ENCODE results near the gene GSDME.

The GSDME gene

DNA sequence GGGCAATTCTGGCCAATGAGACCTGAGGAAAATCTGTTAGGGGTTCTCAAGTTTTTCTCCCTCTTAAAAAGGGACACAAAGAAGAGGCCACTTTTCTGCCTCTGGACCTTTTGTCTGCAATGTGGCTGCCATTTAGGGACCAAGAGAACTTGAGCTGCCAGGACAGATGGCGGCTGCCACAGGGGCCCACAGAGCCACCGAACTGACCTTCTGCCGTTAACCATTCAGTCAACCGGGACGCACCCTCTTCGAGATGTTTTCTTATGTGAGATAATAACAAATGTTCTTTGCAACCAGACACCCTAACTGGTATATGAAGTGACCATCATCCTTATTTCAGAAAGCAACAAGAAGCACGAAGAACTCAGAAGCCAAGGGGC lies 29.2 kb downstream of the GSDME start:
- peaks cover 2% of the 10 kb centered on the region; the same call in 1 of the 2 replicates for H3K9me3 ChIP-seq (ENCODE audit: control insufficient read depth, insufficient read depth, low read length)
- no peaks in the 10 kb centered on the region for H3K36me3 ChIP-seq (ENCODE audit: insufficient read depth, low read length)
- H3K4me1 ChIP-seq (ENCODE audit: insufficient read depth, low read length), result peaks cover 24% of the 10 kb centered on the region
- H3K9ac ChIP-seq (ENCODE audit: low read depth, low read length), result no peak overlapping the region

DNA sequence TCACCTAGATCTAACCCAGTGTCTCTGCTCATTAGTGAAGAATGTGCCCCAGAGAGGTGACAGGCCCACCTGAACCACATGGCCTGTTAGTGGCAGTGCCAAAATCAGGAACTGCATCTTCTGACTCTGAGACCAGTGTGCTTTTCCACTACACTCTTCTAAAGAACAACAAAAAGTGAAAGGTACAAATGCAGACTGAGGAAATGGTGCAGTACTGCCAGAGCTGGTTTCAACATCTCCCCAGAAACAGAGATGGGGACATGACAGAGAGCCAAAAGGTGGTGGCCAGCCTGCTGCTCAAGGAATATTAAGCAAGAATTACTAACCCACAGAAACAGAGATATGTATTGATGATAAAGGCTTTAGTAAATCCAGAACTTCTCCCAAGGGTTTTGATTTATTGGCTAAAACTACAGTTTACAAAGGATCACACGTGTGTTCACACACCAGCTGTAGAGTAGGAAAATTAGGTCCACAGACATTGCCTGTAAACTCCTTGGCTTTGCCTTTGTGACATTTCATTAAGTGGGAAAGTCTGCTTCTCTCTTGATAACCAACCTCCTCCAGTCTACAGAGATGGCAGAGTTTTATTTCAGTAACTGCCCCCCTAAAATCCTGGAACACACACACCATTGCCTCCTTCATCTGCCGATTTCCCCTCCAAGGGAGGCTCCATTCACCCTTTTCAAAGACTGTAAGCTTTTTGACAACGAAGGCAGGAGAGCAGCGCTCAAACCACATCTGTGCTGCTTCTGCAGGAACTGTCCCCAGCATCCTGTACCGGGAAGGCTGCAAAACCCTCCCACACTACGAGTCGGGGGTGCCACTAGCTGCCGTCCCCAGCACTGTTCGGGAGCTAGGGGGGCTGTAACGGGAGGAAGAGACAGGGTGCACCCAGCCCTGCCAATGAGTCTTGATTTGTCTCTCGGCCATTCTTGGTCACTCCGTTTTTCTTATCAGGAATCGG lies 29.8 kb downstream of the GSDME start:
- H3K36me3 ChIP-seq (ENCODE audit: insufficient read depth, low read length), result no peaks in the 10 kb centered on the region
- no peak overlapping the region for H3K9ac ChIP-seq (ENCODE audit: low read depth, low read length)
- peaks cover 24% of the 10 kb centered on the region for H3K4me1 ChIP-seq (ENCODE audit: insufficient read depth, low read length)
- peaks cover 2% of the 10 kb centered on the region; the same call in 1 of the 2 replicates for H3K9me3 ChIP-seq (ENCODE audit: control insufficient read depth, insufficient read depth, low read length)

DNA sequence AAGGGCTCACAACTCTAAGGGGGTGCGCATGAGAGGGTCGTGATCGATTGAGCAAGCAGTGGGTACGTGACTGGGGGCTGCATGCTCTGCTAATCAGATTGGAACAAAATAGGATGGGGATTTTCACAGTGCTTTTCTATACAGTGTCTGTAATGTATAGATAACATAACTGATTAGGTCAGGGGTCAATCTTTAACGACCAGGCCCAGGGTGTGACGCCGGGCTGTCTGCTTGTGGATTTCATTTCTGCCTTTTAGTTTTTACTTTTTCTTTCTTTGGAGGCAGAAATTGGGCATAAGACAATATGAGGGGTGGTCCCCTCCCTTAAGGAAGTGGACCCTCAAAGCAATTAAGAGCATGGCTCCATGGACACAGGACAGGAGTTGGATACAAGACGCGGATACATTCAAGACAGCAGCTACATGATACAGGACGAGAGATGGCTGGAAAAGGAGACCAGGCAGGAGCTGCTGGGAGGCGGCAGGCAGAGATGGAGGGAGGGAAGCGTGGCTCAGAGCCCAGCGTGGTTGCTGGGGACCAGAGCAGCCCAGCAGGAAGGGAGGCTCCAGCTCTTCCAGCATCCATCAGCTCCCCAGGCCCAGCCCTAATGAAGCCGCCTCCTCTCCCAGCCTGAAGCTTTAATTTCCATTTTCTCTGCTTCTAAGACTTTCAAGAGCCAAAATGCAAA lies 31.6 kb downstream of the GSDME start:
- peaks cover 24% of the 10 kb centered on the region for H3K4me1 ChIP-seq (ENCODE audit: insufficient read depth, low read length)
- H3K36me3 ChIP-seq (ENCODE audit: insufficient read depth, low read length), result no peaks in the 10 kb centered on the region
- 0 out of 2 replicates have a peak, but pooled peaks cover 2% of the 10 kb centered on the region for H3K9me3 ChIP-seq (ENCODE audit: control insufficient read depth, insufficient read depth, low read length)
- no peak overlapping the region for H3K9ac ChIP-seq (ENCODE audit: low read depth, low read length)

- H3K9ac ChIP-seq (ENCODE audit: low read depth, low read length), result no peak overlapping the region
- 0 out of 2 replicates have a peak, but pooled peaks cover 2% of the 10 kb centered on the region for H3K9me3 ChIP-seq (ENCODE audit: control insufficient read depth, insufficient read depth, low read length)
- no peaks in the 10 kb centered on the region for H3K36me3 ChIP-seq (ENCODE audit: insufficient read depth, low read length)
- peaks cover 24% of the 10 kb centered on the region for H3K4me1 ChIP-seq (ENCODE audit: insufficient read depth, low read length)
Observed at GRCh38 chr7:24724451-24725190, 32.6 kb downstream of the GSDME start.

- H3K9ac ChIP-seq (ENCODE audit: low read depth, low read length), result no peak overlapping the region
- H3K4me1 ChIP-seq (ENCODE audit: insufficient read depth, low read length), result peaks cover 24% of the 10 kb centered on the region
- 0 out of 2 replicates have a peak, but pooled peaks cover 2% of the 10 kb centered on the region for H3K9me3 ChIP-seq (ENCODE audit: control insufficient read depth, insufficient read depth, low read length)
- no peaks in the 10 kb centered on the region for H3K36me3 ChIP-seq (ENCODE audit: insufficient read depth, low read length)
Observed at GRCh38 chr7:24723178-24723530, 34.1 kb downstream of the GSDME start.

GRCh38 chr7:24722386-24723177 lies 34.7 kb downstream of the GSDME start:
- Histone ChIP-seq H3K4me1 (ENCODE audit: insufficient read depth, low read length) (peaks cover 21% of the 10 kb centered on the region), H3K36me3 (ENCODE audit: insufficient read depth, low read length) (no peaks in the 10 kb centered on the region), H3K9ac (ENCODE audit: low read depth, low read length) (no peak overlapping the region), H3K9me3 (ENCODE audit: control insufficient read depth, insufficient read depth, low read length) (0 out of 2 replicates have a peak, but pooled peaks cover 2% of the 10 kb centered on the region)

- peaks cover 13% of the 10 kb centered on the region for H3K4me1 ChIP-seq (ENCODE audit: insufficient read depth, low read length)
- 0 out of 2 replicates have a peak, but pooled peaks cover 2% of the 10 kb centered on the region for H3K9me3 ChIP-seq (ENCODE audit: control insufficient read depth, insufficient read depth, low read length)
- no peaks in the 10 kb centered on the region for H3K36me3 ChIP-seq (ENCODE audit: insufficient read depth, low read length)
- no peak overlapping the region for H3K9ac ChIP-seq (ENCODE audit: low read depth, low read length)
Observed at GRCh38 chr7:24721481-24722001, 35.7 kb downstream of the GSDME start.

DNA sequence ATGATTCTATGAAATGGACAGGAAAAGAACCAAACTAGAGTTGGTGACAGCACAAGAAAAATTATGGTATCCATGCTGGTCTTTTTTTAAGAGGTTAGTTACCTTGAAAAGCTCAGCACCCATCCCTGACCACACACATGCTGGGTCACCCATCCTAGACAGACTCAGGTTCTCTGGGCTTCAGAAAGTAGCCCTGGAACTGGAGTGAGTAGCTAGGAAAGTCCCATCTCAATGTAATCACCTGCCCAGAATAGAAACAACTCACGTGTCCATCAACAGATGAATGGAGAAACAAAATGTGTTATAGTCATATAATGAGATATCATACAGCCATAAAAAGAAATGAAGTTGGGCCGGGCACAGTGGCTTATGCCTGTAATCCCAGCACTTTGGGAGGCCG lies 37.0 kb downstream of the GSDME start:
- Histone ChIP-seq H3K9ac (ENCODE audit: low read depth, low read length) (no peak overlapping the region), H3K36me3 (ENCODE audit: insufficient read depth, low read length) (no peaks in the 10 kb centered on the region), H3K4me1 (ENCODE audit: insufficient read depth, low read length) (peaks cover 6% of the 10 kb centered on the region), H3K9me3 (ENCODE audit: control insufficient read depth, insufficient read depth, low read length) (0 out of 2 replicates have a peak, but pooled peaks cover 2% of the 10 kb centered on the region)

DNA sequence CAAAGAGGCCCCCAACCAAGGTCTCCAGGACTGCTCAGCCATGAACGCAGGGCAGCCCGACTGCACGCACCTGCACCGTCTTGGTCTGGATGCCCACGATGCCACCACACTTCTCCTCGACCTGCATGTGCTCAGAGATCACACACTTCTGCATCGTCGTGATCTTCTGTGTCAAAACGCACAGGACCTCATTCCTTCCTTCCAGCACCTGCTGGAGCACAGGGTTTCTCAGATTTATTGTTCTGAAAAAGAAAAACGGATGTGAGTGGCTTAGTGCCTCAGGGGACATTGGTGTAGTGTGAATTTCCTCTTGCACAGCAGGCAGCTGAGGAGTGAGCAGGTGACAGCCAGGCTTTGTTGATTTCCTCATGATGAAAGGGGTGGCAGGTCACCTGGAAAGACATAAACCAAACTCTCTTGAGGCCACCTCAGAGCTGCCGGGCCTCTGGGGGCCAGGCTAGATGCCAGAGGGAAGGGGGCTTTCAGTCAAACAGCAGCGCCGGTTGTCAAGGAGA lies 38.2 kb downstream of the GSDME start:
- H3K9me3 ChIP-seq (ENCODE audit: control insufficient read depth, insufficient read depth, low read length), result no peaks in the 10 kb centered on the region
- H3K4me1 ChIP-seq (ENCODE audit: insufficient read depth, low read length), result no peaks in the 10 kb centered on the region; the same call in 1 of the 2 replicates
- no peak overlapping the region for H3K9ac ChIP-seq (ENCODE audit: low read depth, low read length)
- no peaks in the 10 kb centered on the region for H3K36me3 ChIP-seq (ENCODE audit: insufficient read depth, low read length)

GRCh38 chr7:24718431-24718831 lies 38.8 kb downstream of the GSDME start:
- H3K9ac ChIP-seq (ENCODE audit: low read depth, low read length), result no peak overlapping the region
- H3K4me1 ChIP-seq (ENCODE audit: insufficient read depth, low read length), result no peaks in the 10 kb centered on the region; the same call in 1 of the 2 replicates
- no peaks in the 10 kb centered on the region for H3K9me3 ChIP-seq (ENCODE audit: control insufficient read depth, insufficient read depth, low read length)
- no peaks in the 10 kb centered on the region for H3K36me3 ChIP-seq (ENCODE audit: insufficient read depth, low read length)

GRCh38 chr7:24717694-24718320 lies 39.5 kb downstream of the GSDME start:
- no peak overlapping the region for H3K9ac ChIP-seq (ENCODE audit: low read depth, low read length)
- H3K36me3 ChIP-seq (ENCODE audit: insufficient read depth, low read length), result no peaks in the 10 kb centered on the region
- H3K4me1 ChIP-seq (ENCODE audit: insufficient read depth, low read length), result no peaks in the 10 kb centered on the region; the same call in 1 of the 2 replicates
- H3K9me3 ChIP-seq (ENCODE audit: control insufficient read depth, insufficient read depth, low read length), result no peaks in the 10 kb centered on the region

- Histone ChIP-seq H3K4me1 (ENCODE audit: insufficient read depth, low read length) (no peaks in the 10 kb centered on the region; the same call in 1 of the 2 replicates), H3K36me3 (ENCODE audit: insufficient read depth, low read length) (no peaks in the 10 kb centered on the region), H3K9me3 (ENCODE audit: control insufficient read depth, insufficient read depth, low read length) (no peaks in the 10 kb centered on the region), H3K9ac (ENCODE audit: low read depth, low read length) (no peak overlapping the region)
Observed at GRCh38 chr7:24717247-24717622, 40.0 kb downstream of the GSDME start.
